Measurements from ENCODE around the gene PPAN.

Gene PPAN

DNA sequence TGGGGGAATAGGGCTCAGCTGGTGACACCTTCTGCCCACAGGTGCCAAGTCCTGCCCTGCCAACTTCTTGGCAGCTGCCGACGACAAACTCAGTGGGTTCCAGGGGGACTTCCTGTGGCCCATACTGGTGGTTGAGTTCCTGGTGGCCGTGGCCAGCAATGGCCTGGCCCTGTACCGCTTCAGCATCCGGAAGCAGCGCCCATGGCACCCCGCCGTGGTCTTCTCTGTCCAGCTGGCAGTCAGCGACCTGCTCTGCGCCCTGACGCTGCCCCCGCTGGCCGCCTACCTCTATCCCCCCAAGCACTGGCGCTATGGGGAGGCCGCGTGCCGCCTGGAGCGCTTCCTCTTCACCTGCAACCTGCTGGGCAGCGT is 7.4 kb downstream of the PPAN start:
- H3K4me3 ChIP-seq (ENCODE audit: low read depth, low read length) = no peak overlapping the region
- TF ChIP-seq, protein P1, sequence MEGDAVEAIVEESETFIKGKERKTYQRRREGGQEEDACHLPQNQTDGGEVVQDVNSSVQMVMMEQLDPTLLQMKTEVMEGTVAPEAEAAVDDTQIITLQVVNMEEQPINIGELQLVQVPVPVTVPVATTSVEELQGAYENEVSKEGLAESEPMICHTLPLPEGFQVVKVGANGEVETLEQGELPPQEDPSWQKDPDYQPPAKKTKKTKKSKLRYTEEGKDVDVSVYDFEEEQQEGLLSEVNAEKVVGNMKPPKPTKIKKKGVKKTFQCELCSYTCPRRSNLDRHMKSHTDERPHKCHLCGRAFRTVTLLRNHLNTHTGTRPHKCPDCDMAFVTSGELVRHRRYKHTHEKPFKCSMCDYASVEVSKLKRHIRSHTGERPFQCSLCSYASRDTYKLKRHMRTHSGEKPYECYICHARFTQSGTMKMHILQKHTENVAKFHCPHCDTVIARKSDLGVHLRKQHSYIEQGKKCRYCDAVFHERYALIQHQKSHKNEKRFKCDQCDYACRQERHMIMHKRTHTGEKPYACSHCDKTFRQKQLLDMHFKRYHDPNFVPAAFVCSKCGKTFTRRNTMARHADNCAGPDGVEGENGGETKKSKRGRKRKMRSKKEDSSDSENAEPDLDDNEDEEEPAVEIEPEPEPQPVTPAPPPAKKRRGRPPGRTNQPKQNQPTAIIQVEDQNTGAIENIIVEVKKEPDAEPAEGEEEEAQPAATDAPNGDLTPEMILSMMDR (IDR thresholded peaks at IDR 0.05; ENCODE audit: low read depth, low read length) = no peak
- peaks cover 72% of the 10 kb centered on the region for H3K36me3 ChIP-seq
- no peaks in the 10 kb centered on the region for H3K9me3 ChIP-seq (ENCODE audit: severe bottlenecking)
- DNase-seq = no peak
- no peaks in the 10 kb centered on the region for H3K27me3 ChIP-seq (ENCODE audit: insufficient read depth, low read depth, severe bottlenecking)
- H3K27ac ChIP-seq = no peak overlapping the region

DNA sequence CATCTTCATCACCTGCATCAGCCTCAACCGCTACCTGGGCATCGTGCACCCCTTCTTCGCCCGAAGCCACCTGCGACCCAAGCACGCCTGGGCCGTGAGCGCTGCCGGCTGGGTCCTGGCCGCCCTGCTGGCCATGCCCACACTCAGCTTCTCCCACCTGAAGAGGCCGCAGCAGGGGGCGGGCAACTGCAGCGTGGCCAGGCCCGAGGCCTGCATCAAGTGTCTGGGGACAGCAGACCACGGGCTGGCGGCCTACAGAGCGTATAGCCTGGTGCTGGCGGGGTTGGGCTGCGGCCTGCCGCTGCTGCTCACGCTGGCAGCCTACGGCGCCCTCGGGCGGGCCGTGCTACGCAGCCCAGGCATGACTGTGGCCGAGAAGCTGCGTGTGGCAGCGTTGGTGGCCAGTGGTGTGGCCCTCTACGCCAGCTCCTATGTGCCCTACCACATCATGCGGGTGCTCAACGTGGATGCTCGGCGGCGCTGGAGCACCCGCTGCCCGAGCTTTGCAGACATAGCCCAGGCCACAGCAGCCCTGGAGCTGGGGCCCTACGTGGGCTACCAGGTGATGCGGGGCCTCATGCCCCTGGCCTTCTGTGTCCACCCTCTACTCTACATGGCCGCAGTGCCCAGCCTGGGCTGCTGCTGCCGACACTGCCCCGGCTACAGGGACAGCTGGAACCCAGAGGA is 7.9 kb downstream of the PPAN start:
- Histone ChIP-seq H3K4me3 (ENCODE audit: low read depth, low read length) (no peak overlapping the region), H3K36me3 (peaks cover 68% of the 10 kb centered on the region), H3K9me3 (ENCODE audit: severe bottlenecking) (no peaks in the 10 kb centered on the region), H3K27ac (no peak overlapping the region), H3K27me3 (ENCODE audit: insufficient read depth, low read depth, severe bottlenecking) (no peaks in the 10 kb centered on the region)
- TF ChIP-seq, protein P1 (IDR thresholded peaks at IDR 0.05; ENCODE audit: low read depth, low read length) = no peak
- no peak for DNase-seq

DNA sequence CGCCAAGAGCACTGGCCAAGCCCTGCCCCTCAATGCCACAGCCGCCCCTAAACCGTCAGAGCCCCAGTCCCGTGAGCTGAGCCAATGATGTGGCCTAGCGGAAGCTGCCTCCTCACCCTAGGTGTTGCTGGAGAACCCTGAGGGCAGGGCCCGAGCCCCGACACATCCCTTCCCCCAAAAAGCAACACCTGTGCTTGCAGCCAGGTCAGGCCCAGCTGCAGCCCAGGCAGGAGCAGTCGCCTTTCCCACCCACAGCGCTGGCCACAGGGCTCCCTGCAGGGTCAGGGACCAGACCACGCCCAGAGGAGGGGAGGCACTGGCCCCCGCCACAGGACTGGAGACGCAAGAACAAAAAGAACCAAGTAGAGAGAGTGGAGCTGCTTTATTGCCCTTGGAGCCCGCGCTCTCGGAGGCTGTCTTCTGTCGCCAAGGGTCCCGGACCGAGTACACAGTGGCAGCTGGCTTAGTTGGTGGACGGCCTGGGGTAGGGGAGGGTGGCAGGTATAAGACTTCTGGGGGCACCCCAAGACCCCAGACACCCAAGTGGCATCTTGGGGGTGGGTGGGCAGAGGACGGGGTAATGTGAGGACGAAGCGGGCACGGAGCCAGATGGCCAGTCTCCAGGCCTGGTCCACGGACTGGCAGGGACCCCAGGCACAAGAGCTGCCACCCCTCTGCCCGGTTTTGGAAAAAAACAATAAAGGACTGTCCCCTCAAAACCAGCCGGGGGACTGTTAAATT is 8.7 kb downstream of the PPAN start:
- H3K36me3 ChIP-seq = peaks cover 61% of the 10 kb centered on the region
- no peaks in the 10 kb centered on the region for H3K9me3 ChIP-seq (ENCODE audit: severe bottlenecking)
- no peak overlapping the region for H3K4me3 ChIP-seq (ENCODE audit: low read depth, low read length)
- H3K27me3 ChIP-seq (ENCODE audit: insufficient read depth, low read depth, severe bottlenecking) = no peaks in the 10 kb centered on the region
- TF ChIP-seq, protein P1 (IDR thresholded peaks at IDR 0.05; ENCODE audit: low read depth, low read length) = no peak
- no peak for DNase-seq
- H3K27ac ChIP-seq = no peak overlapping the region

DNA sequence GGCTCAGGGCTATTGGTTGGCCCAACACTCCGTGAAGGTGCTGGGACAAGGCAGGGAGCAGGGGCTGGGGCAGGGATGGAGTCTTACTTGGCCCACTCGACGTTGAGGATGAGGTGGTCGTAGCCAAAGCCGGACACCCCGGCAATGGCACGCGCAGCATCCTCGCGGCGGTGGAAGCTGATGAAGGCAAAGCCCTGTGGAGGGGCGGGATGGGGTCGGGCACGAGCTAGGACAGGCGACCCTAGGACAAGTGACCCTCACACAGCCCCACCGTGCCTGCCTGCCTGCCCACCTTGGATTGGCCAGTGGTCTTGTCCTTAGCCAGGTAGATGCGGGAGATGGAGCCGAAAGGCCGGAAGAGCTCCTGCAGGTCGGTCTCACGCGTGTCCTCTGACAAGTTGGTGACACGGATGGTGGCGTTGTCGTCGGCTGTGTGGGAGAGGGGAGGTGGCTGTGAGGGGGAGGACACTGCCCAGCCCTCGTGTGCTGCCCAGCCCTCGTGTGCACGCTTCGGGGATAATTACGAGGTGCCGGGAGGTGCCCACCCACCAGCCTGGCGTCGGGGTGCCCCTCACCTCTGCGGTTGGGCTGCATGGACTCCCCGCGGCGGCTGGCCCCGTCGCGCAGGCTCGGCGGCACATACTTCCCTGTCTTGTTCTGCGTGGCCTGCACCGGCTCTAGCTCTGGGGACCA is 9.4 kb downstream of the PPAN start:
- H3K4me3 ChIP-seq (ENCODE audit: low read depth, low read length) = no peak overlapping the region
- DNase-seq = no peak
- H3K27me3 ChIP-seq (ENCODE audit: insufficient read depth, low read depth, severe bottlenecking) = no peaks in the 10 kb centered on the region
- no peak overlapping the region for H3K27ac ChIP-seq
- no peaks in the 10 kb centered on the region for H3K9me3 ChIP-seq (ENCODE audit: severe bottlenecking)
- TF ChIP-seq, protein P1 (IDR thresholded peaks at IDR 0.05; ENCODE audit: low read depth, low read length) = no peak
- peaks cover 54% of the 10 kb centered on the region for H3K36me3 ChIP-seq

DNA sequence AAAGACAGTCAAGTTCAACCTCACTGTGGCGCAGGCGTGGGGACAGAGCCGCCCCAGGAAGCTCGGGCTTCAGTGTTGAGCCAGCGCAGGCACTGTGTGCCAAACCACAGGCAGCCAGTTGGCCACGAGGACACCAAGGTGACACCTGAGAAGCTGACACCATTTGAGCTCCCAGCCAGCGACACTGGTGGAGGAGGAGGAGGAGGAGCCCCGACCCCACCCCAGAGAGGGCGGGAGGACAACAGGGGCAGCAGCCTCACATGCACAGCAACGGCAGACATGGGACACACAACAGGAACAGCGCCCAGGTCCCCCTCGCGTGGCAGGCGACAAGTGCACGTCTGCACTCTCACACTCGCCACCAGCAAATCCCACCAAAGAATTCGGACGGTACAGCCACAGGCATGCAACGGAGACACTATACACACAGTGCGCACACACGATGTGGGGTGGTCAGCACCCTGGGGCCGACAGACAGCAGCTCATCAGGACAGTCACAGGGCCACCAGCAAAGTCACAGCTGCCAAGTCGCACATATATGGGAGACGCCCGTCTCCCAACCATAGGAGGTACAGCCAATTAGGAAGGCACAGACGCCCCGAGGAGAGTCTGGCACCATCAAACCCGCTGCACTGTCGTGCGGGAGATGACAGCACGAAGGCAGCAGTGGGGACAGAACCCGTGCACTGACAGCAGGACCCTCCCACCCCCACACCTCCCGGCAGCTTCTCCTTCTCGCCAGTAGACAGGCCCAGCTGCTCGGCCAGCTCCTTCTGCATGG is 10.1 kb downstream of the PPAN start:
- H3K4me3 ChIP-seq (ENCODE audit: low read depth, low read length) = no peak overlapping the region
- peaks cover 47% of the 10 kb centered on the region for H3K36me3 ChIP-seq
- no peaks in the 10 kb centered on the region for H3K27me3 ChIP-seq (ENCODE audit: insufficient read depth, low read depth, severe bottlenecking)
- H3K27ac ChIP-seq = no peak overlapping the region
- H3K9me3 ChIP-seq (ENCODE audit: severe bottlenecking) = no peaks in the 10 kb centered on the region
- TF ChIP-seq, protein P1 (IDR thresholded peaks at IDR 0.05; ENCODE audit: low read depth, low read length) = no peak
- DNase-seq = no peak

All from WERI-Rb-1 (cell line).